Measurements from ENCODE around the gene GOT1.

DNA sequence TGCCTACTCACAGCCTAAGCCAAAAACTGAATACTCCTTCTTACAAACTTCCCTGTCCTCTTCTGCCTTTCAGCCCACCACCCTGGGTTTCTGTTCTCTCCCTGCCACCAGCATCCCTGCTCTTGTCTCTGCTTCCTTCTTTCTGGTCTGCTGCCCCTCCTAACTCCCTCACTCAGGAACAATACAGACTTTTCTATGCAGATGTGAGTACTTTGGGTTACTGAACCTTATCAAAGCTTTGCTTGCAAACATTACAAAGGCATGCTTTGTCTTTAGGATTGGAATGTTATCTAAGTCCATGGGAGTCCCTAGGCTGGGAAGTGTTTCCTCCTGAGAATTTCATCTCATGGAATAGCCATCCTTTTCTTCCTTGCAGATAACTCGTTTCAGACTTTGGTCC, 72.3 kb downstream of the GOT1 start:
- TF ChIP-seq GATA2 (IDR thresholded peaks at IDR 0.05; ENCODE audit: low read depth, low read length) (no peak), GATA3 (IDR thresholded peaks at IDR 0.05; ENCODE audit: low read depth, low read length) (no peak)
